Stimulated activated CD4-positive, alpha-beta T cell treated with anti-CD3 and anti-CD28 coated beads, Interleukin-4, amount 100 ng/mL, for 24 hours (primary cell): Measurements from ENCODE around the gene RAP1A.
"Not testable (repeated sequence)": the region's sequence is repeated elsewhere in the genome, so short reads cannot be mapped to it uniquely, and the experiment has no call there.

ENCODE experiments used
- DNase-seq: peaks from one replicate; pipeline ENCODE4 v3.0.0-alpha.2; 2020

RAP1A gene

GRCh38 chr1:111671852-111672251 lies 52.3 kb downstream of the RAP1A start:
- no peak for DNase-seq

DNA sequence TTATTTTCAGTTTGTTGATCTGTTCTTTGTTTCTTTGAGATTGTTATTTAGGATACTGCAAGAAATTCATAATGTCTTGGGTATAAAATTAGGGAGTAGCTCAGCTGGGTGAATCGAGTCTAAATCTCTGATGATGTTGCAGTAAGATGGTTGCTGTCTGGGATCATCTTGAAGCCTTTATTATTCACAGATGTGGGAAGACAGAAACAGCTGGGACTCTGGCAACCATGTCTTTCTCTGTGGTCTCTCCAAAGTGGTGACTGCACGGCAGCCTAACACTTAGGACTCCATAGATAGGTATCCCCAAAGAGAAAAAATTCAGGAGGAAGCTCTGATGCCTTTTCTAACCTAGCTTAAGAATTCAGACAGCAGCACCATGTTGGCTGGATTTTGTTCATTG lies 52.7 kb downstream of the RAP1A start:
- no peak for DNase-seq

DNA sequence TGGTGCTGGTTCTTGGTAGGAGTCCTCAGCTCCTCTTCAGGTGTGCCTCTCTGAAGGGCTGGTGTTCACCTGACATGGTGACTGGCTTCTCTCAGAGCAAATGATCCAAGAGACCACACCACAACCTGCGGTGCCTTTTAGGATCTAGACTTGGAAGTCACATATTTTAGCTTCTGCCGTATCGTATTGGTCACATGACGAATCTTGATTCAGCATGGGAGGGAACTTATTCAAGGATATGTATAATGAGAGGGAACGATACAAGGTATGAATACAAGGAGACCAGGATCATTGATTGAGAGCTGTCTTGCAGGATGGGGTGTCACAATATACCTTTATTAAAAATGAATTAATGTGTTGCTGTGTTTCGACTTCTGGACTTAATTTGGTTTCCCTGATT lies 58.0 kb downstream of the RAP1A start:
- no peak for DNase-seq

DNA sequence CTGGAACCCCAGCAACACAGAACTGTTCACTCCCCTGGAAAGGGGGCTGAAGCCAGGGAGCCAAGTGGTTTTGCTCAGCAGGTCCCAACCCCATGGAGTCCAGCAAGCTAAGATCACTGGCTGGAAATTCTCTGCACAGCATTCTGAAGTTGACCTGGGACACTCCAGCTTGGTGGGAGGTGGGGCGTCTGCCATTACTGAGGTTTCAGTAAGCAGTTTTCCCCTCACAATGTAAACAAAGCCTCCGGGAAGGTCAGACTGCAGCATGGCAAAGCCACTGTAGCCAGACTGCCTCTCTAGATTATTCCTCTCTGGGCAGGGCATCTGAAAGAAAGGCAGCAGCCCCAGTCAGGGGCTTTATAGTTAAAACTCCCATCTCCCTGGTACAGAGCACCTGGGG lies 60.0 kb downstream of the RAP1A start:
- no peak for DNase-seq

DNA sequence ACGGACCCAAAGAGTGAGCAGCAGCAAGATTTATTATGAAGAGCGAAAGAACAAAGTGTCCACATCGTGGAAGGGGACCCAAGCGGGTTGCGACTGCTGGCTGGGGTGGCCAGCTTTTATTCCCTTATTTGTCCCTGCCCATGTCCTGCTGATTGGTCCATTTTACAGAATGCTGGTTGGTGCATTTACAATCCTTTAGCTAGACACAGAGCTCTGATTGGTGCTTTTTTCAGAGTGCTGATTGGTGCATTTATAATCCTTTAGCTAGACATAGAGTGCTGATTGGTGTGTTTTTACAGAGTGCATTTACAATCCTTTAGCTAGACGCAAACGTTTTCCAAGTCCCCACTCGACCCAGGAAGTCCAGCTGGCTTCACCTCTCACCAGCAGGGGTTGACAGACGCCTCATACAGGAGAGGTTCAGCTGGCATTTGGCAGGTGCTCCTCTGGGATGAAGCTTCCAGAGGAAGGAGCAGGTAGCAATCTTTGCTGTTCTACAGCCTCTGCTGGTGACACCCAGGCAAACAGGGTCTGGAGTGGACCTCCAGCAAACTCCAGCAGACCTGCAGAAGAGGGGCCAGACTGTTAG lies 60.7 kb downstream of the RAP1A start:
- DNase-seq: not testable (repeated sequence)

- not testable (repeated sequence) for DNase-seq
Observed at GRCh38 chr1:111685293-111686153, 65.9 kb downstream of the RAP1A start.

- no peak for DNase-seq
Observed at GRCh38 chr1:111690306-111690617, 70.7 kb downstream of the RAP1A start.

DNA sequence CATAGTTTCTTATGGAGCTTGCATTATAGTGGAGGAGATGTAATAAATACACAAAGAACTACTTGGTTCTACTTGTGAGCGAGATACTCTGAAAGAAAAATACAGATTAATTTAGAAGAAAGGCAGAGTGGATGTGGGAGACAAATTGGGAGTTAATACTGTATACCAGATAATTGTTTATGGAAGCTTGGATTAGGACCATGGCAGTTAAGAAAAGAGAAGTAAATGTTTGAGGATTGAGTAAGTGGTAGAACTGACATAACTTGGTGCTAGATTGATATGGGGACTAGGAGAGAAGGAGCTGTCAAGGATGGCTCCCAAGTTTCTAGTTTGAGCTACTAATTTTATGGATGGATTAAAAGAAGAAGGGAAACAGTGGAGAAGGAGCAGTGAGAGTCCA lies 72.3 kb downstream of the RAP1A start:
- DNase-seq: no peak

DNA sequence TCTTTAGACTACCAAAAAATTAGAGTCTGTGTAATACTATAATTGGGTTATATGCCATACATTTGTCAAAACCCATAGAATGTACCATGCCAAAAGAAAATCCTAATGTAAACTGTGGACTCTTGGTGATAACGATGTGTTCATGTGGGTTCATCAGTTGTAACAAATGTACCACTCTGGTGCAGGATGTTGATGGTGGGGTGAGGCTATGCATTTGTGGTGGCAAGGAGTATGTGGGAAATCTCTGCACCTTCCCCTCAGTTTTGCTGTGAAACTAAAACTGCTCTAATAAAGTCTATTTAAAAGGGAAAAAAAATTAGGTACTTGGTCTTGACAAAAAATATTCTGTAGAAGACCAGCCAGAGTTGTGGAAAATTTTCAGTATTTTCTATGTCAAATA lies 76.2 kb downstream of the RAP1A start:
- DNase-seq: no peak

- no peak for DNase-seq
Observed at GRCh38 chr1:111696330-111696729, 76.7 kb downstream of the RAP1A start.

- no peak for DNase-seq
Observed at GRCh38 chr1:111699268-111699667, 79.7 kb downstream of the RAP1A start.

- DNase-seq: no peak
Observed at GRCh38 chr1:111702504-111703050, 83.0 kb downstream of the RAP1A start.

- DNase-seq: no peak
Observed at GRCh38 chr1:111704240-111704639, 84.7 kb downstream of the RAP1A start.

GRCh38 chr1:111704776-111705175 lies 85.2 kb downstream of the RAP1A start:
- no peak for DNase-seq

DNA sequence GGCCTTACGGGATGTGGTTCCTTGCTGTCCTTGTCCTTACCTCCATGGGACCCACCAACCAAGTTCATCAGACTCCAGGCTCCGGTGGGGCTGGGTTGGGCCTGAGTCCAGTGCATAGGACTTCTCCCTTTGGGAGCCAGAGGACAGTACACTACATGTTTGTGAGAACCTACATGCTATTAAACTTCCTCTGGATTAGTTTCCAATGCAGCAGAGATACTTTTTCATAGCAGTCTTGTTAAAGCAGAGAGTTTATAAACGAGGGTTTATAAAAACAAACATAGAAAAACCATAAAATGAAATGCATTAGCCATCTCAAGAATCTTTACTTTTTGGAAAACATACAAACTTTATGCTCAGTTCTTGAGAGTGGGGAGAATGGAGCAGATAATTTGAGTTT lies 86.3 kb downstream of the RAP1A start:
- no peak for DNase-seq

DNA sequence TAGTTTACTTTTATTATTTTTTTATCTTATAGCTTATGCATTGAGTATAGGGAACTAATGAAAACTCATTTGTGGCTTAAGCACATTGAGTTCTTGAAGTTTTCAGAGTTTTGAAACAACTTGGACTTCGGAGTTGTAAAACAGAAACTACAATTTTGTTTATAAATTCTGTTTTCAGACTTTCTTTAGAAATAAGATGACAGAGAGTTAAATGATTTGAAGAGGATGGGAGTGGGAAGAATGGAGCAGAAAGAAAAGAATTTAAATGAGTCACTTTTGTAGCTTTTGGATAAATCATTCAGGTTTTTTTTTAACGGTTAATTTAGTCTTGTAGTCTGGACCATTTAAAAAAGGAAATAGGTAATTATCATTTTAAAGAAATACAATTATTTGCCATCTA lies 87.3 kb downstream of the RAP1A start:
- DNase-seq: no peak

DNA sequence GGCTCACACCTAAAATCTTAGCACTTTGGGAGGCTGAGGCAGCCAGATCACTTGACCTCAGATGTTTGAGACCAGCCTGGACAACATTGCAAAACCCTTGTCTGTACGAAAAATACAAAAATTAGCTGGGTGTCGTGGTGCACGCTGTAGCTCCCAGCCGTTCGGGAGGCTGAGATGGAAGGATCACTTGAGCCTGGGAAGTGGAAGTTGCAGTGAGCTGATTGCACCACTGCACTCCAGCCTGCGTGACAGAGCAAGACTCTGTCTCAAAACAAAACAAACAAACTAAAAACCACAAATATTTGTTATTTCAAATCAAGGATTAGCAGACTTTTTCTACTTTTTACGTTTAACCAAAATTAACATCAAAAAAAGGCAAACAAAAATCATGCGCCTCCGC lies 88.3 kb downstream of the RAP1A start:
- DNase-seq: no peak

DNA sequence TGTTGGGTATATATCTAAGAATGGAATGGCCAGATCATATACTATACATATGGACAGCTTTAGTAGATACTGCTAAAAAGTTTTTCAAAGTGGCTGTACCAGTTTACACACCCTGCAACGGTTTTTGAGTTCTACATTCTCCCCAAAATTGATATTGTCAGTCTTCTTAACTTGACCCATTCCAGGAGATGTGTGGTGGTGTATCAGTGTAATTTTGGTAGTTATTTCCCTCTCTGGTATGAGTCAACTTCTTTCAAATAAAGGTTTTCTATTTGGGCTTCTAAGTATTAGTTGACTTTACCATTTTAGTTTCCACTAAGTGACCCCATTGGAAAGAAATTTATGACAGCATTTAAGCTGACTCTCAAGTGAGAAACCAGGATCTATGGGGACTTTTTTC lies 90.4 kb downstream of the RAP1A start:
- DNase-seq: no peak

GRCh38 chr1:111716333-111716732 lies 96.7 kb downstream of the RAP1A start:
- no peak for DNase-seq

DNA sequence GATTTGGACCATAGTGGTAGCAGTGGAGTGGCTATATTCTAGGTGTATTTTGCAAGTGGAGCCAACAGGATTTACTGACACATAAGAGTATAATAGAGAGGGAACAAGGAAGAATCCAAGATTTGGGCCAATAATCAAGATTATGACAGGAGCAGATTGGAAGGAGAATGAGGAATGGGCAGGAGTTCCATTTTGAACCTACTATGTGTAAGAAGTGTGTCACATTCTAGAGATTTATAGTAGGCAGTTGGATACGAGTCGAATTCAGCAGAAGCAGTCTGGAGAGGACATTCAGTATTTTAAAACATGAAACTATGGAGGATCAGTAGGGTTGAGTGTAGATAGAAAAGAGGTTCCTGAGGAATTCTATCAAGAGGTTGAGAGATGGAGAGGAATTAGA lies 97.9 kb downstream of the RAP1A start:
- DNase-seq: no peak

DNA sequence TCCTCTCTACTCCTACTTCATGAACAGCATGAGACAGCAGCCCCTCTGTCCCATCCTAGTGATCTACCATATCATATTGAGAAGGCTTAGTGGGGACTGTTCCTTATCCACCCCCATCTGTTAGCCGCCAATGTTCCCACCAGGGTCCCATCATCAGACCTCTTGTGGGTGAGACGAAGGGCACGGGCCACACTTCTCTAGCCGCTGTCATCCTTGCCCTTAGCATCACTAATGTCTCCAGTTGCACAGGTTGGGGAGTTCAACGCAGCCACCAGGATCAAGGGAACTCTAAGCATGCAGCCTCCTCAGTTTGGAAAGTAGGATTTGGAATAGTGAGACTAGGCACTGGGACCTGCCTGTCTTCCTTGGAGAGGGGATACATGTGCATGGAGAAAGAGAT lies 99.5 kb downstream of the RAP1A start:
- DNase-seq: no peak

- DNase-seq: no peak
Observed at GRCh38 chr1:111719674-111720132, 100.1 kb downstream of the RAP1A start.

DNA sequence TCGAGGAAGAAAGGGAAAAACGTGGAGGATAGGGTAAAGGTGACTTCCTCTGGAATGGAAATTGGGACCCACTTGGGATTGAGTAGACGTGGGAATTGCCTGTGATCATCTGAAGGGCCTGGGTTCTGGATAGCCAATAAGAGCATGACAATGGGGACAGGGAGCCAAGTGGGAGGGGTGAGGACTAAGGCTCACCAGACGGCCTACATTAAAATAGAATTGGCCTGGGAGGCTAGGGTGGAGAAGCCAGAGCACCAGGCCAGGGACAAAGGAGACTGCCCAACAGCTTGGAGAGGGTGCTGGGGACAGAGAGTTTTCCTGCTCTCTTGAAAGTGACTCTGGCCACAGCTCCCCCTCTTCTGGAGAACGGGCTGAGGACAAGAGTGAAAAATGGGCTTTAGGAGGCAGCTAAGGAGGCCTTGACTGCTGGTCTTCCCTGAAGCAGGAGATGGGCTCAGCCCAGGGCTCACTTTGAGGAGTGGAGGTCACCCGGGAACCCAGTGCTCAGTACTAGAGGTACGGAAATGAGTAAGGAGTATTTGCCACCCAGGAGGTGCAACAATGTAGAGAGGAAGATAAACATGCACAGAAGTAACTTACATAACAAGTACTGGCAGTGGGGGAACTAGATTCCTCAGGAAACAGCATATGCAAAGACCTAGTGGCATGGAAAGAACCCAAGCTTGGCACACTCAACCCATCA lies 100.8 kb downstream of the RAP1A start:
- DNase-seq: no peak
